Muscle of leg (tissue), 11 donors: Measurements from ENCODE around the gene USP34. TPM values are rescaled to one million over a fixed set of nuclear protein-coding genes. Genes with fewer than 3 reads are reported as not detected.

Experiments used
- DNase-seq: peaks from one replicate; pipeline ENCODE4 v3.0.0; 2013
- H3K27ac ChIP-seq: one replicate; pipeline ENCODE4 v1.5.1; 2013; ENCODE audit warnings: mild to moderate bottlenecking, low read length, control low read depth
- H3K27me3 ChIP-seq: one replicate; pipeline ENCODE4 v1.6.1; 2013; ENCODE audit warnings: low read length; ENCODE audit not compliant: control insufficient read depth, insufficient read depth
- H3K36me3 ChIP-seq: one replicate; pipeline ENCODE4 v1.6.1; 2013; ENCODE audit warnings: low read length; ENCODE audit not compliant: control insufficient read depth, insufficient read depth
- H3K4me1 ChIP-seq: one replicate; pipeline ENCODE4 v1.6.1; 2013; ENCODE audit warnings: low read length; ENCODE audit not compliant: control insufficient read depth, insufficient read depth
- H3K4me3 ChIP-seq: one replicate; pipeline ENCODE4 v1.5.1; 2013; ENCODE audit warnings: low read length, control low read depth
- H3K9me3 ChIP-seq: replicated peaks from 2 replicates; pipeline ENCODE4 v1.6.1; 2013; ENCODE audit warnings: low read depth, low read length; ENCODE audit not compliant: control insufficient read depth
- WGBS: methylation state at CpG from one replicate; pipeline ENCODE4 v1.1.5; 2013; ENCODE audit warnings: missing lambda C conversion rate; ENCODE audit not compliant: insufficient coverage; 5-methylcytosine and 5-hydroxymethylcytosine counted together
- polyA plus RNA-seq, 8 donors: library from polyadenylated mRNA; unstranded; fragments of 120-200 nt; gene quantifications; one replicate each; pipeline versions ENCODE4 v1.2.1 to v1.2.3, GENCODE V29; 2013; ENCODE audit warnings: inconsistent platforms in 1 of 8, low replicate concordance in 1 of 8; ENCODE audit not compliant: insufficient read length in 8 of 8, insufficient read depth in 1 of 8
- total RNA-seq: library from RNA; stranded (reverse); fragments of 120-200 nt; gene quantifications from one replicate; pipeline ENCODE4 v1.2.4, GENCODE V29; 2013

Gene USP34
- total and polyA plus RNA-seq, 9 donors: 62.5 to 88.2 (median 77.9) TPM

- Histone ChIP-seq H3K36me3 (peaks cover 4% of the 10 kb centered on the region), H3K4me1 (no peaks in the 10 kb centered on the region), H3K27ac (no peak overlapping the region), H3K27me3 (no peaks in the 10 kb centered on the region), H3K9me3 (peaks cover 10% of the 10 kb centered on the region), H3K4me3 (no peak overlapping the region)
- no peak for DNase-seq
- WGBS: 100% methylated on average over 2 of the region's 7 CpGs
Observed at GRCh38 chr2:61443342-61444041, 27.4 kb downstream of the USP34 start.

- no peaks in the 10 kb centered on the region for H3K27me3 ChIP-seq
- H3K36me3 ChIP-seq: no peaks in the 10 kb centered on the region
- no peak overlapping the region for H3K27ac ChIP-seq
- peaks cover 15% of the 10 kb centered on the region for H3K9me3 ChIP-seq
- DNase-seq: no peak
- no peaks in the 10 kb centered on the region for H3K4me1 ChIP-seq
- no peak overlapping the region for H3K4me3 ChIP-seq
- WGBS: 91% methylated on average over 4 of the region's 7 CpGs
Observed at GRCh38 chr2:61439241-61440002, 31.5 kb downstream of the USP34 start.

GRCh38 chr2:61438670-61439069 lies 32.2 kb downstream of the USP34 start:
- Histone ChIP-seq H3K9me3 (peaks cover 15% of the 10 kb centered on the region), H3K4me1 (peaks cover under 1% of the 10 kb centered on the region), H3K27me3 (no peaks in the 10 kb centered on the region), H3K4me3 (no peak overlapping the region), H3K36me3 (no peaks in the 10 kb centered on the region), H3K27ac (no peak overlapping the region)
- no peak for DNase-seq

- peaks cover 15% of the 10 kb centered on the region for H3K9me3 ChIP-seq
- no peak overlapping the region for H3K27ac ChIP-seq
- H3K36me3 ChIP-seq: no peaks in the 10 kb centered on the region
- DNase-seq: no peak
- H3K27me3 ChIP-seq: no peaks in the 10 kb centered on the region
- H3K4me1 ChIP-seq: peaks cover 2% of the 10 kb centered on the region
- 90% methylated on average over 2 of the region's 4 CpGs for WGBS
- no peak overlapping the region for H3K4me3 ChIP-seq
Observed at GRCh38 chr2:61437170-61437569, 33.7 kb downstream of the USP34 start.

GRCh38 chr2:61436092-61436491 lies 34.8 kb downstream of the USP34 start:
- DNase-seq: no peak
- no peak overlapping the region for H3K4me3 ChIP-seq
- H3K27ac ChIP-seq: no peak overlapping the region

GRCh38 chr2:61435291-61435690 lies 35.6 kb downstream of the USP34 start:
- Histone ChIP-seq H3K4me1 (peaks cover 2% of the 10 kb centered on the region), H3K4me3 (no peak overlapping the region), H3K27ac (no peak overlapping the region), H3K9me3 (peaks cover 15% of the 10 kb centered on the region), H3K27me3 (no peaks in the 10 kb centered on the region), H3K36me3 (no peaks in the 10 kb centered on the region)
- WGBS: no CpG with 5 or more reads among the region's 1 CpG
- no peak for DNase-seq

More at GRCh38 chr2:61436092-61436491, 34.8 kb downstream of the USP34 start:
- Histone ChIP-seq H3K36me3 (no peaks in the 10 kb centered on the region), H3K9me3 (peaks cover 15% of the 10 kb centered on the region), H3K4me1 (peaks cover 2% of the 10 kb centered on the region), H3K27me3 (no peaks in the 10 kb centered on the region)
- WGBS: no CpG with 5 or more reads among the region's 2 CpGs

GRCh38 chr2:61434314-61434713 lies 36.6 kb downstream of the USP34 start:
- Histone ChIP-seq H3K27ac (no peak overlapping the region), H3K36me3 (no peaks in the 10 kb centered on the region), H3K4me3 (no peak overlapping the region), H3K27me3 (no peaks in the 10 kb centered on the region), H3K9me3 (peaks cover 14% of the 10 kb centered on the region), H3K4me1 (peaks cover 2% of the 10 kb centered on the region)
- DNase-seq: no peak

- no peak for DNase-seq
- 100% methylated on average over 1 of the region's 1 CpG for WGBS
- H3K36me3 ChIP-seq: no peaks in the 10 kb centered on the region
- H3K9me3 ChIP-seq: peaks cover 9% of the 10 kb centered on the region
- H3K27ac ChIP-seq: no peak overlapping the region
- no peaks in the 10 kb centered on the region for H3K27me3 ChIP-seq
- no peak overlapping the region for H3K4me3 ChIP-seq
- peaks cover 2% of the 10 kb centered on the region for H3K4me1 ChIP-seq
Observed at GRCh38 chr2:61433606-61434005, 37.3 kb downstream of the USP34 start.

- no peak for DNase-seq
- peaks cover 8% of the 10 kb centered on the region for H3K9me3 ChIP-seq
- no peak overlapping the region for H3K4me3 ChIP-seq
- H3K27me3 ChIP-seq: no peaks in the 10 kb centered on the region
- peaks cover 2% of the 10 kb centered on the region for H3K4me1 ChIP-seq
- H3K27ac ChIP-seq: no peak overlapping the region
- WGBS: 100% methylated on average over 3 of the region's 3 CpGs
- no peaks in the 10 kb centered on the region for H3K36me3 ChIP-seq
Observed at GRCh38 chr2:61432990-61433389, 37.9 kb downstream of the USP34 start.

- Histone ChIP-seq H3K4me3 (no peak overlapping the region), H3K4me1 (peaks cover 2% of the 10 kb centered on the region), H3K9me3 (peaks cover 6% of the 10 kb centered on the region), H3K27me3 (no peaks in the 10 kb centered on the region), H3K36me3 (peaks cover 2% of the 10 kb centered on the region), H3K27ac (no peak overlapping the region)
- DNase-seq: no peak
- 100% methylated on average over 1 of the region's 5 CpGs for WGBS
Observed at GRCh38 chr2:61431345-61431744, 39.5 kb downstream of the USP34 start.
